ENCODE measurements around the gene TMEM181. TPM values are rescaled to one million over a fixed set of nuclear protein-coding genes. Genes with fewer than 3 reads are reported as not detected.

TMEM181 gene
- total RNA-seq, 2 donors from 2014 or later = 12.9 to 14.1 TPM

GRCh38 chr6:158638324-158638854 lies 78.5 kb downstream of the TMEM181 start:
- peaks cover 74% of the 10 kb centered on the region for H3K4me1 Mint-ChIP-seq (ENCODE audit: low read depth)
- no peak for ATAC-seq (replicated peaks in 1 of 2)
- H3K27ac Mint-ChIP-seq = peak overlapping the region; percentile 71
- H3K4me3 Mint-ChIP-seq = peak overlapping the region in 1 of 2 donors; percentile 21
- DNase-seq = no peak
- H3K27me3 Mint-ChIP-seq (ENCODE audit: low read depth) = no peaks in the 10 kb centered on the region
- peaks cover 22 to 46% of the 10 kb centered on the region in 2 donors for H3K36me3 Mint-ChIP-seq (ENCODE audit: insufficient read depth in 2 of 2)
- H3K9me3 Mint-ChIP-seq = no peaks in the 10 kb centered on the region

- H3K4me1 Mint-ChIP-seq (ENCODE audit: low read depth) = peaks cover 74% of the 10 kb centered on the region
- H3K4me3 Mint-ChIP-seq = peak overlapping the region; percentile 1 to 21
- peaks cover 24 to 49% of the 10 kb centered on the region in 2 donors for H3K36me3 Mint-ChIP-seq (ENCODE audit: insufficient read depth in 2 of 2)
- DNase-seq = no peak
- ATAC-seq (replicated peaks in 1 of 2) = no peak
- H3K9me3 Mint-ChIP-seq = no peaks in the 10 kb centered on the region
- peak overlapping the region; percentile 71 for H3K27ac Mint-ChIP-seq
- no peaks in the 10 kb centered on the region for H3K27me3 Mint-ChIP-seq (ENCODE audit: low read depth)
Measured at GRCh38 chr6:158639056-158639455, 79.2 kb downstream of the TMEM181 start.

- no peaks in the 10 kb centered on the region for H3K27me3 Mint-ChIP-seq (ENCODE audit: low read depth)
- ATAC-seq (replicated peaks in 1 of 2) (no peak), DNase-seq (no peak)
- peaks cover 26 to 45% of the 10 kb centered on the region in 2 donors for H3K36me3 Mint-ChIP-seq (ENCODE audit: insufficient read depth in 2 of 2)
- no peaks in the 10 kb centered on the region for H3K9me3 Mint-ChIP-seq
- H3K27ac Mint-ChIP-seq = peak overlapping the region; percentile 89
- peak overlapping the region; percentile 80 to 95 for H3K4me3 Mint-ChIP-seq
- peaks cover 72% of the 10 kb centered on the region for H3K4me1 Mint-ChIP-seq (ENCODE audit: low read depth)
Measured at GRCh38 chr6:158640519-158640918, 80.6 kb downstream of the TMEM181 start.

DNA sequence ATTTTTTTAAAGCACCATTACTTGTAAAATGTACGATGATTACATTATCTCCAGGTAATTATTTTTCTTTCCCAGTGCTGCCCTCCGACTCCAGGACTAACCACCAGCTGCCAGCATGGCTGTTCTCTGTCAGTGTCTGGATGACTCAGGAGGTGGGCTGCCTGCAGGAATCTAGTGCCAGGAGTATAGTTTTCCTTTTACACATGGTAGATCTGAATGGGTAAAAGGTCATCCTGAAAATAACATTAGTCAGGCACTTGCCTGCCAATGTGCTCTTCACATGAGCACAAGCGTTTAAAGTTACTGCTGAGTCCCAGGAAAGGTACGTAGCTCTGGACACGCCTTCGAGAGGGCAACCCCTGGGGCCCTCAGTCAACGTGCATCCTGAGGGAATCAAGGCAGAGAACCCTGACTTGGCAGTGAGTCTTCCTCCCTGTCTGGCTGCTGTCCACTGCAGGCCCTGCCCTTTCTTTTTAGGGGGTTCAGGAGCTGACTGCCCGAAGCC lies 82.3 kb downstream of the TMEM181 start:
- H3K36me3 Mint-ChIP-seq (ENCODE audit: insufficient read depth in 2 of 2) = peaks cover 23 to 32% of the 10 kb centered on the region in 2 donors
- no peak for DNase-seq
- H3K27me3 Mint-ChIP-seq (ENCODE audit: low read depth) = no peaks in the 10 kb centered on the region
- peaks cover 74% of the 10 kb centered on the region for H3K4me1 Mint-ChIP-seq (ENCODE audit: low read depth)
- no peaks in the 10 kb centered on the region for H3K9me3 Mint-ChIP-seq
- peak overlapping the region; percentile 95 for H3K4me3 Mint-ChIP-seq
- no peak for ATAC-seq (replicated peaks in 1 of 2)
- H3K27ac Mint-ChIP-seq = peak overlapping the region; percentile 99

GRCh38 chr6:158643836-158644230 lies 83.9 kb downstream of the TMEM181 start:
- DNase-seq = no peak
- H3K4me1 Mint-ChIP-seq (ENCODE audit: low read depth) = peaks cover 83% of the 10 kb centered on the region
- peak overlapping the region; percentile 99 for H3K27ac Mint-ChIP-seq
- no peaks in the 10 kb centered on the region for H3K27me3 Mint-ChIP-seq (ENCODE audit: low read depth)
- no peak for ATAC-seq (replicated peaks in 1 of 2)
- H3K9me3 Mint-ChIP-seq = no peaks in the 10 kb centered on the region
- H3K4me3 Mint-ChIP-seq = peak overlapping the region; percentile 95
- peaks cover 18 to 24% of the 10 kb centered on the region in 2 donors for H3K36me3 Mint-ChIP-seq (ENCODE audit: insufficient read depth in 2 of 2)

- Mint-ChIP-seq H3K27me3 (ENCODE audit: low read depth) (no peaks in the 10 kb centered on the region), H3K36me3 (ENCODE audit: insufficient read depth in 2 of 2) (peaks cover 16 to 24% of the 10 kb centered on the region in 2 donors), H3K9me3 (no peaks in the 10 kb centered on the region), H3K27ac (peak within 1 kb of the TSS; percentile 99), H3K4me3 (peak within 1 kb of the TSS; percentile 95), H3K4me1 (ENCODE audit: low read depth) (peaks cover 83% of the 10 kb centered on the region)
- DNase-seq (peak; percentile 92 to 98), ATAC-seq (replicated peaks in 1 of 2) (peak; percentile 50 to 52)
Measured at GRCh38 chr6:158644231-158645063, 84.6 kb downstream of the TMEM181 start, which contains the start of gene DYNLT1. Gene DYNLT1 (minus strand): TSS chr6:158644743. CDS start chr6:158644708, 35 bp downstream.

- Mint-ChIP-seq H3K9me3 (no peaks in the 10 kb centered on the region), H3K4me3 (peak overlapping the region; percentile 93 to 95), H3K27ac (peak overlapping the region; percentile 91), H3K27me3 (ENCODE audit: low read depth) (no peaks in the 10 kb centered on the region), H3K4me1 (ENCODE audit: low read depth) (peaks cover 79% of the 10 kb centered on the region), H3K36me3 (ENCODE audit: insufficient read depth in 2 of 2) (peaks cover 18 to 21% of the 10 kb centered on the region in 2 donors)
- ATAC-seq (replicated peaks in 1 of 2) = peak; percentile 6 to 21
- DNase-seq = peak; percentile 50 to 67
Measured at GRCh38 chr6:158645064-158646022, 85.5 kb downstream of the TMEM181 start.

- Mint-ChIP-seq H3K36me3 (ENCODE audit: insufficient read depth in 2 of 2) (peaks cover 18 to 20% of the 10 kb centered on the region in 2 donors), H3K4me1 (ENCODE audit: low read depth) (peaks cover 70% of the 10 kb centered on the region), H3K9me3 (no peaks in the 10 kb centered on the region), H3K4me3 (peak overlapping the region; percentile 93 to 95), H3K27me3 (ENCODE audit: low read depth) (no peaks in the 10 kb centered on the region), H3K27ac (peak overlapping the region; percentile 91)
- DNase-seq = no peak
- ATAC-seq (replicated peaks in 1 of 2) = no peak
Measured at GRCh38 chr6:158646023-158646910, 86.4 kb downstream of the TMEM181 start.

DNA sequence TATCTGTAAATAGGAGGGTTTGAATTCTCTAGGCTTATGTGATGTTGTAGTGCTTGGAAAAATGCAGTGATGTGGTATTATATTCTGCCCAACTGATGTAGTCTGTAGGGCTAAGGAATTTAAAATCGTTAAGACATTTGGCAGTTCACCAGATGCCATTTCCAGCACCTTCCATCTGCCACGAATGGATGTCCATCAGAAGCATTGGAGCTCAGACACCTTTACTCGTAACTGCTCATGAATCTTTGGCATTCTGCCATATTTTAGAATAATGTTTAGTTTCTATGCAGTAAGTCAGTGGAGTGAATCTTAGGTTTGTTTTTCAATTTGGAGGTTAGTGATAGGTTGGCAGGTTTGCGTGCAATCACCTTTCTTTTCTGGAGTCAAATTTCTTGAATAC lies 87.6 kb downstream of the TMEM181 start:
- Mint-ChIP-seq H3K36me3 (ENCODE audit: insufficient read depth in 2 of 2) (peaks cover 16 to 22% of the 10 kb centered on the region in 2 donors), H3K27me3 (ENCODE audit: low read depth) (no peaks in the 10 kb centered on the region), H3K4me3 (peak overlapping the region; percentile 22 to 93), H3K9me3 (no peaks in the 10 kb centered on the region), H3K4me1 (ENCODE audit: low read depth) (peaks cover 61% of the 10 kb centered on the region), H3K27ac (peak overlapping the region; percentile 52)
- no peak for DNase-seq
- no peak for ATAC-seq (replicated peaks in 1 of 2)

DNA sequence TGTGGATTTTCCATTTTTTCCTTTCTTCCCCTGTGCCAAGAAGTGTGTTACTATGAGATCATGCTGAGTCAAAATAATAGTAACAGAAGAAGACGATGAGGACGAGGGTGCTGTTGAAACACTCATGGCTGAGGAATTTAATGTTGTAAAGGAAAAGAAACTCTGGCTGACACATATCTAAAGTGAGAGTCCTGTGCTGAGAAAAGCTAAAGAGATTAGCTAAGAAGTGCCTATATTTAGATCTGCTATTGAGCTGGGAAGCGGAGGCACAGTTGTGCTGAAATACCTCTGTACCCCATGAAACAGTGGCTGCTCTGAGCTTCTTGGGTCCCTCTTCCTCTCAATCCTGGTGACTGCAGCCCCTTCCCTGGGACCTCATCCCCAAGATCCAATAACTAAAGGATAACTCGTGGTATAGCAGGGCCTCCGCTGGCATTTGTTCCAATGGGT lies 88.8 kb downstream of the TMEM181 start:
- ATAC-seq (replicated peaks in 1 of 2) (peak; percentile 39 to 41), DNase-seq (peak; percentile 44 to 56)
- H3K9me3 Mint-ChIP-seq = no peaks in the 10 kb centered on the region
- peaks cover 20 to 28% of the 10 kb centered on the region in 2 donors for H3K36me3 Mint-ChIP-seq (ENCODE audit: insufficient read depth in 2 of 2)
- H3K27ac Mint-ChIP-seq = peak overlapping the region; percentile 94
- H3K27me3 Mint-ChIP-seq (ENCODE audit: low read depth) = no peaks in the 10 kb centered on the region
- peaks cover 66% of the 10 kb centered on the region for H3K4me1 Mint-ChIP-seq (ENCODE audit: low read depth)
- H3K4me3 Mint-ChIP-seq = peak overlapping the region; percentile 81 to 82

GRCh38 chr6:158649289-158650143 lies 89.6 kb downstream of the TMEM181 start, which contains the start of gene SYTL3:
Gene SYTL3 (plus strand): TSS chr6:158650054. CDS start chr6:158663269, 13,215 bp downstream.
- Mint-ChIP-seq H3K36me3 (ENCODE audit: insufficient read depth in 2 of 2) (peaks cover 25 to 32% of the 10 kb centered on the region in 2 donors), H3K4me1 (ENCODE audit: low read depth) (peaks cover 75% of the 10 kb centered on the region), H3K27ac (peak within 1 kb of the TSS; percentile 94), H3K9me3 (no peaks in the 10 kb centered on the region), H3K27me3 (ENCODE audit: low read depth) (no peaks in the 10 kb centered on the region), H3K4me3 (peak within 1 kb of the TSS; percentile 82 to 95)
- ATAC-seq (replicated peaks in 1 of 2) (peak; percentile 56 to 65), DNase-seq (peak; percentile 89 to 93)
